A549 (cell line): ENCODE data around the gene HYOU1. TPM values are rescaled to one million over a fixed set of nuclear protein-coding genes. Genes with fewer than 3 reads are reported as not detected.

Experiments
- ATAC-seq, 2 experiments: fragments of 200-7000 bp in 1 of 2; fragments of >200 bp in 1 of 2; cut with Nextera tagmentation in 1 of 2; cut with Tn5 transposase in 1 of 2; 3 replicates each; pipeline versions ENCODE4 v1.8.0 to v1.9.1; 2018 to 2020; ENCODE audit warnings: mild to moderate bottlenecking in 1 of 2, moderate library complexity in 1 of 2
- CTCF ChIA-PET: fragments of 300-600 bp; sonication (Branson Sonifier 250); formaldehyde crosslinking; extraction: SDS; loops from one replicate; lab custom pipeline; 2021; ENCODE audit warnings: antibody characterized with exemption, inconsistent platforms; lab: Yijun Ruan, JAX
- POLR2A ChIA-PET: fragments of 350-600 bp; formaldehyde crosslinking; extraction: SDS; loops from one replicate; lab custom pipeline; 2021; ENCODE audit warnings: antibody characterized with exemption, inconsistent platforms; lab: Yijun Ruan, JAX
- DNase-seq, 2 experiments: peaks; one replicate each; pipeline versions ENCODE4 v3.0.0 to v3.0.0-alpha.2; 2011 to 2016; ENCODE audit warnings: low read depth in 1 of 2, low spot score in 1 of 2
- FAIRE-seq: peaks from 2 replicates; lab custom pipeline; 2011; peaks lifted over from hg19 to GRCh38; lab: Jason Lieb, UNC
- H3K27ac ChIP-seq, 2 experiments: fragments of >200 bp; sonication (Bioruptor Twin); formaldehyde crosslinking; 3 replicates each; pipeline ENCODE4 v1.5.1; 2016 to 2017
- H3K4me1 ChIP-seq: fragments of >200 bp; sonication (Bioruptor Twin); formaldehyde crosslinking; 3 replicates; pipeline ENCODE4 v1.6.1; 2016
- H3K4me2 ChIP-seq: fragments of >200 bp; sonication (Bioruptor Twin); formaldehyde crosslinking; 3 replicates; pipeline ENCODE4 v1.6.1; 2016
- H3K4me3 ChIP-seq: fragments of >200 bp; sonication (Bioruptor Twin); formaldehyde crosslinking; 3 replicates; pipeline ENCODE4 v1.5.1; 2016
- H3K9me3 ChIP-seq: fragments of >200 bp; sonication (Bioruptor Twin); formaldehyde crosslinking; 3 replicates; pipeline ENCODE4 v1.6.1; 2016
- ATOH8 ChIP-seq: fragments of 250-450 bp; sonication (Bioruptor Pico); IDR thresholded peaks from 2 replicates; pipeline ENCODE4 v1.5.0; 2020; ENCODE audit warnings: low read depth, mild to moderate bottlenecking, moderate library complexity
- BCL3 ChIP-seq: fragments of >200 bp; sonication (Bioruptor Twin); formaldehyde crosslinking; IDR thresholded peaks from 3 replicates; pipeline ENCODE4 v1.6.1; 2016
- BHLHE40 ChIP-seq: IDR thresholded peaks from 2 replicates; pipeline ENCODE4 v1.6.1; 2012; ENCODE audit warnings: low read depth, low read length, inconsistent platforms
- CEBPB ChIP-seq, 2 experiments: fragments of >200 bp in 1 of 2; sonication (Bioruptor Twin) in 1 of 2; formaldehyde crosslinking in 1 of 2; IDR thresholded peaks; 2 replicates each; pipeline ENCODE4 v1.6.1; 2012 to 2016
- CHD4 ChIP-seq: fragments of 200-600 bp; sonication (generic); IDR thresholded peaks from 2 replicates; pipeline ENCODE4 v1.6.1; 2016; ENCODE audit warnings: antibody characterized with exemption, mild to moderate bottlenecking, borderline replicate concordance
- CTCF ChIP-seq: fragments of >200 bp; sonication (Bioruptor Twin); formaldehyde crosslinking; IDR thresholded peaks from 3 replicates; pipeline ENCODE4 v1.5.1; 2016
- EHF ChIP-seq: fragments of 250-450 bp; sonication (Bioruptor Pico); IDR thresholded peaks from 2 replicates; pipeline ENCODE4 v1.5.0; 2020; ENCODE audit warnings: mild to moderate bottlenecking
- GATA3 ChIP-seq: IDR thresholded peaks from 2 replicates; pipeline ENCODE4 v1.6.1; 2012; ENCODE audit warnings: borderline replicate concordance
- HDAC2 ChIP-seq: fragments of 200-600 bp; sonication (generic); IDR thresholded peaks from 2 replicates; pipeline ENCODE4 v1.6.1; 2016
- HEYL ChIP-seq: fragments of 250-450 bp; sonication (Bioruptor Pico); IDR thresholded peaks from 2 replicates; pipeline ENCODE4 v1.8.0; 2021; ENCODE audit warnings: mild to moderate bottlenecking, moderate library complexity
- HMGXB4 ChIP-seq: fragments of 250-450 bp; sonication (Bioruptor Pico); IDR thresholded peaks from 2 replicates; pipeline ENCODE4 v1.5.0; 2021; ENCODE audit warnings: mild to moderate bottlenecking, moderate library complexity, borderline replicate concordance
- HOXA7 ChIP-seq: fragments of 250-450 bp; sonication (Bioruptor Pico); IDR thresholded peaks from 2 replicates; pipeline ENCODE4 v1.5.0; 2020; ENCODE audit warnings: mild to moderate bottlenecking, moderate library complexity
- HOXB5 ChIP-seq: fragments of 250-450 bp; sonication (Bioruptor Pico); IDR thresholded peaks from 2 replicates; pipeline ENCODE4 v1.5.0; 2020; ENCODE audit warnings: mild to moderate bottlenecking, moderate library complexity
- JUN ChIP-seq, 2 experiments: fragments of >200 bp; sonication (Bioruptor Twin); formaldehyde crosslinking; IDR thresholded peaks; 2 replicates in 1 of 2; 3 replicates in 1 of 2; pipeline ENCODE4 v1.6.1; 2016 to 2017
- JUNB ChIP-seq: fragments of >200 bp; sonication (Bioruptor Twin); formaldehyde crosslinking; IDR thresholded peaks from 2 replicates; pipeline ENCODE4 v1.6.1; 2016
- KDM1A ChIP-seq: fragments of 200-600 bp; sonication (generic); IDR thresholded peaks from 2 replicates; pipeline ENCODE4 v1.6.1; 2016; ENCODE audit warnings: low read depth, mild to moderate bottlenecking
- KDM5A ChIP-seq: fragments of 200-600 bp; sonication (generic); IDR thresholded peaks from 2 replicates; pipeline ENCODE4 v1.6.1; 2016; ENCODE audit warnings: antibody characterized with exemption, mild to moderate bottlenecking
- MAFK ChIP-seq: fragments of 450-650 bp; IDR thresholded peaks from 2 replicates; pipeline ENCODE4 v1.6.1; 2014; ENCODE audit not compliant: partially characterized antibody
- MAZ ChIP-seq: fragments of 150-350 bp; IDR thresholded peaks from 2 replicates; pipeline ENCODE4 v1.6.1; 2014; ENCODE audit warnings: antibody characterized with exemption, low read depth, low read length, borderline replicate concordance
- MYC ChIP-seq: IDR thresholded peaks from 2 replicates; pipeline ENCODE4 v1.6.1; 2012; ENCODE audit warnings: mild to moderate bottlenecking, inconsistent platforms, low read length, improper control_type of control experiment, borderline replicate concordance
- PBX3 ChIP-seq: IDR thresholded peaks from 2 replicates; pipeline ENCODE4 v1.6.1; 2012
- RNF2 ChIP-seq: fragments of 200-600 bp; sonication (generic); IDR thresholded peaks from 2 replicates; pipeline ENCODE4 v1.6.1; 2016; ENCODE audit warnings: low read depth, mild to moderate bottlenecking, antibody characterized with exemption, moderate library complexity, borderline replicate concordance
- SMC3 ChIP-seq: fragments of >200 bp; sonication (Bioruptor Twin); formaldehyde crosslinking; IDR thresholded peaks from 3 replicates; pipeline ENCODE4 v1.6.1; 2018; ENCODE audit warnings: inconsistent platforms
- USF2 ChIP-seq: fragments of 450-650 bp; IDR thresholded peaks from 2 replicates; pipeline ENCODE4 v1.6.1; 2014; ENCODE audit warnings: antibody characterized with exemption
- ZC3H11A ChIP-seq: fragments of 450-650 bp; IDR thresholded peaks from 2 replicates; pipeline ENCODE4 v1.6.1; 2014; ENCODE audit warnings: antibody characterized with exemption, mild to moderate bottlenecking
- ZFP36 ChIP-seq: fragments of 450-650 bp; IDR thresholded peaks from 2 replicates; pipeline ENCODE4 v1.6.1; 2014; ENCODE audit warnings: borderline replicate concordance; ENCODE audit not compliant: partially characterized antibody
- WGBS: methylation state at CpG from one replicate; pipeline ENCODE4 v1.1.6; 2017; ENCODE audit errors: missing lambda C conversion rate; 5-methylcytosine and 5-hydroxymethylcytosine counted together
- polyA plus RNA-seq, 4 experiments: library from polyadenylated mRNA; depleted of rRNA in 3 of 4; stranded (reverse); fragments of >200 nt; fragmentation: RNase III in 1 of 4; extraction: RNeasy Plus Mini Kit Qiagen cat#74134 plus additional on column Dnase treatment in 1 of 4; gene quantifications; 2 replicates in 3 of 4; 3 replicates in 1 of 4; pipeline ENCODE4 v1.2.3, GENCODE V29; 2011 to 2017

The HYOU1 gene
- polyA plus RNA-seq, 2 of the 4 experiments (the other 2 are of a cell fraction) = 44.8 to 83.1 TPM

- TF ChIP-seq ATOH8 (CRISPR knock-in tag) = no peak
Observed at GRCh38 chr11:119084663-119085436, 27.8 kb upstream of the HYOU1 start, which contains the start of gene HMBS (continued).

- ATAC-seq = no peak
- TF ChIP-seq MAFK (no peak), GATA3 (no peak), KDM5A (no peak), KDM1A (no peak), EHF (CRISPR knock-in tag) (no peak), ZC3H11A (no peak), RNF2 (no peak), CHD4 (no peak), HDAC2 (no peak), HOXB5 (CRISPR knock-in tag) (no peak), CEBPB (IDR thresholded peaks at IDR 0.05) (no peak), JUNB (no peak), MYC (no peak)
Observed at GRCh38 chr11:119081682-119082260, 24.8 kb upstream of the HYOU1 start.

GRCh38 chr11:119078675-119079420 lies 21.8 kb upstream of the HYOU1 start:
- no peak for ATAC-seq
- ChIA-PET CTCF (interaction anchor here (0.7 to 1.2 kb wide), 2 partner anchors 47 to 124 kb away, joined by 3 to 4 read pairs; no protein-coding TSS in a partner anchor), POLR2A (no interaction called here)
- Histone ChIP-seq H3K4me2 (no peak overlapping the region), H3K4me3 (no peak overlapping the region), H3K27ac (no peak overlapping the region), H3K4me1 (no peaks in the 10 kb centered on the region), H3K9me3 (no peaks in the 10 kb centered on the region)
- FAIRE-seq = no peak
- no peak for DNase-seq
- 90% methylated on average over 19 of the region's 19 CpGs for WGBS
- TF ChIP-seq ZFP36 (no peak), USF2 (no peak), PBX3 (no peak), BCL3 (no peak), KDM5A (no peak), MYC (no peak), CTCF (no peak), HEYL (CRISPR knock-in tag) (no peak), HMGXB4 (no peak), ZC3H11A (no peak), HOXA7 (no peak), JUN (IDR thresholded peaks at IDR 0.05) (no peak), BHLHE40 (no peak), SMC3 (no peak), MAZ (no peak)

More at GRCh38 chr11:119081682-119082260, 24.8 kb upstream of the HYOU1 start:
- CTCF ChIA-PET = interaction anchor here (1.4 to 1.9 kb wide), 3 partner anchors 10 to 16 kb away, joined by 3 to 4 read pairs (median 4); no protein-coding TSS in a partner anchor
- FAIRE-seq = no peak
- Histone ChIP-seq H3K4me3 (no peak overlapping the region), H3K4me1 (peaks cover 9% of the 10 kb centered on the region), H3K4me2 (no peak overlapping the region), H3K9me3 (no peaks in the 10 kb centered on the region), H3K27ac (no peak overlapping the region)
- no peak for DNase-seq
- POLR2A ChIA-PET = no interaction called here
- WGBS = 69% methylated on average over 7 of the region's 7 CpGs
